Tongue (tissue), 2 donors: ENCODE data around the gene STEAP1B. TPM values are rescaled to one million over a fixed set of nuclear protein-coding genes. Genes with fewer than 3 reads are reported as not detected.
"Not testable (repeated sequence)": the region's sequence is repeated elsewhere in the genome, so short reads cannot be mapped to it uniquely, and the experiment has no call there.

Source experiments
- DNase-seq: peaks from one replicate; pipeline ENCODE4 v3.0.0-alpha.2; 2015
- total RNA-seq: library from RNA; depleted of rRNA; stranded (reverse); fragments of >200 nt; gene quantifications from one replicate; pipeline ENCODE4 v1.2.3, GENCODE V29; 2014

The STEAP1B gene
- total RNA-seq, 1 donor from 2014 or later = 3.0 TPM

- not testable (repeated sequence) for DNase-seq
Measured at GRCh38 chr7:22496912-22497311, 3.1 kb downstream of the STEAP1B start.

GRCh38 chr7:22496296-22496888, 3.6 kb downstream of the STEAP1B start:
- not testable (repeated sequence) for DNase-seq

GRCh38 chr7:22493160-22493925, 6.6 kb downstream of the STEAP1B start:
- DNase-seq = not testable (repeated sequence)

GRCh38 chr7:22488643-22489462, 11.1 kb downstream of the STEAP1B start:
- peak; percentile 90 for DNase-seq

- no peak for DNase-seq
Measured at GRCh38 chr7:22487978-22488642, 11.9 kb downstream of the STEAP1B start.

GRCh38 chr7:22486597-22486996, 13.4 kb downstream of the STEAP1B start:
- no peak for DNase-seq

- DNase-seq = no peak
Measured at GRCh38 chr7:22485189-22485588, 14.8 kb downstream of the STEAP1B start.

- DNase-seq = no peak
Measured at GRCh38 chr7:22482503-22482902, 17.5 kb downstream of the STEAP1B start.

- peak; percentile 46 for DNase-seq
Measured at GRCh38 chr7:22481726-22482125, 18.3 kb downstream of the STEAP1B start.

GRCh38 chr7:22480523-22481075, 19.4 kb downstream of the STEAP1B start:
- peak; percentile 9 for DNase-seq

GRCh38 chr7:22477876-22478450, 22.0 kb downstream of the STEAP1B start:
- DNase-seq = peak; percentile 13

GRCh38 chr7:22477262-22477661, 22.7 kb downstream of the STEAP1B start:
- no peak for DNase-seq

GRCh38 chr7:22476824-22477223, 23.2 kb downstream of the STEAP1B start:
- DNase-seq = no peak

- no peak for DNase-seq
Measured at GRCh38 chr7:22474645-22475044, 25.3 kb downstream of the STEAP1B start.

GRCh38 chr7:22470981-22471380, 29.0 kb downstream of the STEAP1B start:
- no peak for DNase-seq

- DNase-seq = no peak
Measured at GRCh38 chr7:22469371-22470143, 30.4 kb downstream of the STEAP1B start.

- DNase-seq = no peak
Measured at GRCh38 chr7:22468609-22469008, 31.4 kb downstream of the STEAP1B start.

- no peak for DNase-seq
Measured at GRCh38 chr7:22464299-22464698, 35.7 kb downstream of the STEAP1B start.

- DNase-seq = no peak
Measured at GRCh38 chr7:22460363-22460988, 39.5 kb downstream of the STEAP1B start.

- DNase-seq = no peak
Measured at GRCh38 chr7:22457471-22457870, 42.5 kb downstream of the STEAP1B start.
